ENCODE data around the gene PDXDC1.
"Not testable (repeated sequence)": the region's sequence is repeated elsewhere in the genome, so short reads cannot be mapped to it uniquely, and the experiment has no call there.

Gene PDXDC1

GRCh38 chr16:14978281-14978680 lies 3.5 kb downstream of the PDXDC1 start:
- DNase-seq (ENCODE audit: low read depth); H3K4me3 ChIP-seq (ENCODE audit: low read length): not testable (repeated sequence)

GRCh38 chr16:14978908-14979307 lies 4.1 kb downstream of the PDXDC1 start:
- not testable (repeated sequence) for H3K4me3 ChIP-seq (ENCODE audit: low read length); DNase-seq (ENCODE audit: low read depth)

- H3K4me3 ChIP-seq (ENCODE audit: low read length); DNase-seq (ENCODE audit: low read depth): not testable (repeated sequence)
Measured at GRCh38 chr16:14981234-14981633, 6.4 kb downstream of the PDXDC1 start.

GRCh38 chr16:14982521-14982920 lies 7.7 kb downstream of the PDXDC1 start:
- not testable (repeated sequence) for DNase-seq (ENCODE audit: low read depth); H3K4me3 ChIP-seq (ENCODE audit: low read length)

DNA sequence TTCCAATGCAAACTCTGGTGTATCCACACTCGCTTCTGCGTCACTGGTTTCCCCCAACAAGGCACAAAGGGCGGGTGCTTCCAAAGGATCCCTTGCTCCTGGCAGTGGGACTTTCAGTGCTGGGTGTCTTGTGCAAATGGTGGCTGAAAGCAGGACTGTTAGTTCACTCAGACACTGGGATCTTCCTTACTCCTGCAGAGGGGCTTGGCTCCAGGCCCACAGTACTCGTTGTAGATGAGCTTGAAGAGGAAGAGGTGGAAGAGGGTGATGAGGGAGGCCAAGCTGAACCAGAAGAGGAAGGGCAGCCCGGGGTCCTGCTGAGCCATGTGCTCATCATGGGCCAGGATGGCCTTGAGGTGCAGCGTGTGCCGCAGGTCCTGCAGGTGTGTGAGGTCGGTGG lies 13.3 kb downstream of the PDXDC1 start:
- not testable (repeated sequence) for H3K4me3 ChIP-seq (ENCODE audit: low read length); DNase-seq (ENCODE audit: low read depth)

DNA sequence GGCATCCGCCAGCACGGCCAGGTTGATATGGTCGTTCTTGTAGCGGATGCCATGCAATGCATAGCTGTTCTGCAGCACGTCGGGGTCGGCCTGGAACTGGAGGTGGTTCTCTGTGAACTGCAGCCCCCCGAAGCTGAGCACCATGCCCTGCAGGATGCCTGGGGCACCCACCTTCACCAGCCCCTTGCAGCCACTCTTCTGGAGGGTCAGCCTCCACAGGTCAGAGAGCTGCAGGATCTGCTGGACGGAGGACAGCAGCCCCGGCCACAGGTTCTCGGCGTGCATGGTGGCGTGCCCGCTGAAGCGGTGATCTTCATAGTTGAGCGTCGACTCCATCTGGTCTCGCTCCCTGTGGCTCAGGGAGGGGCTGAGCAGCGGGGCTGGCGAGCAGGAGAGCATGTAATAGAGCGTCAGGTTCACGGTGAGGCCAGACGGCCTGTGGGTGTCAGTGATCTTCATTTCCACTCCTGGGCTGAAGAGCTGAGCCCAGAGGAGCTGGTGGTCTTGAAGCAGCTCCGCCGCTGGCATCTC lies 13.9 kb downstream of the PDXDC1 start:
- not testable (repeated sequence) for H3K4me3 ChIP-seq (ENCODE audit: low read length); DNase-seq (ENCODE audit: low read depth)

DNA sequence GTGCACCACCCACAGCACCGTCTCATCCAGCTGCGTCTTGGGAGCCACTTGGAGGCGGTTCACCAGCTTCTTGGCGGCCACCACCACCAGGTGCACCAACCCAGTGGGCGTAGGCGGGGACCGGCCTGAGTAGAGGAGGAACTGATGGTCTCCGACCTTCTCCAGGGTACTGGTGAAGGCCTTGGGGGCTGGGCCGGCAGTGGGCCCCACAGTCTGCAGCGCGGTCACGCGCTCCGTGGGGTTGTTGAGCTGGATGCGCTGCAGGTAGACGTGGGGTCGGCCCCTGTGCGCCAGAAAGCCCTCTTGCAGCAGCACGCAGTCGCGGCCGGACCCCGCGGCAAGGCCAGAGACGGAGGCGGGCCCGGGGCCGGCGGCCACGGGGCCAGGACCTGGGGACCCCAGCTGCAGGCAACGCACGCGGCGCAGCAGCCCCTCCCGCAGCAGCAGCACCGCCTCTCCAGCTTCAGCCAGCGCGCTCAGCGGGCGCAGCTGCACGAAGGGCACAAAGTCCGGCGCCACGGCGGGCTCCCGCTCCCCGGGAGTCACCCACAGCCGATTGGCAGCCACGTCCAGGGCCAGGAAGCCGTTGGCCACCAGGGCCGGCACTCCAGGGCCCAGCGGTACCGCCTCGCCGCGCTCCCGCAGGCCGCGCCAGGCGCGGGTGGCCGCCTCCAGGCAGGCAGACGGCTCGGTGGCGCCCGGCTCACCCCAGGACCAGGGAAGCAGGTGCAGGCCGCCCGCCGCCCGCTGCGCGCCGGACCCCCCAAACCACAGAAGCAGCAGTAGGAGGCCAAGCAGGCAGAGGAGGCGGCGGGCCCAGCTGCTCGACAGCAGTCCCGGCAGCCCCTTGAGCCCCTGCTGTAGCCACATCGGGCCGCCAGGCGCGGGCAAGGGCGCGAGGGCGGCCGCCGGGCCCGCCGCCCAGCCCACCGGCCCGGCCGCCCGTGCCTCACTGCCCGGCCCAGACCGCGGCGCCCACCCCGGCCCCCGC lies 14.8 kb downstream of the PDXDC1 start:
- H3K4me3 ChIP-seq (ENCODE audit: low read length); DNase-seq (ENCODE audit: low read depth): not testable (repeated sequence)

DNA sequence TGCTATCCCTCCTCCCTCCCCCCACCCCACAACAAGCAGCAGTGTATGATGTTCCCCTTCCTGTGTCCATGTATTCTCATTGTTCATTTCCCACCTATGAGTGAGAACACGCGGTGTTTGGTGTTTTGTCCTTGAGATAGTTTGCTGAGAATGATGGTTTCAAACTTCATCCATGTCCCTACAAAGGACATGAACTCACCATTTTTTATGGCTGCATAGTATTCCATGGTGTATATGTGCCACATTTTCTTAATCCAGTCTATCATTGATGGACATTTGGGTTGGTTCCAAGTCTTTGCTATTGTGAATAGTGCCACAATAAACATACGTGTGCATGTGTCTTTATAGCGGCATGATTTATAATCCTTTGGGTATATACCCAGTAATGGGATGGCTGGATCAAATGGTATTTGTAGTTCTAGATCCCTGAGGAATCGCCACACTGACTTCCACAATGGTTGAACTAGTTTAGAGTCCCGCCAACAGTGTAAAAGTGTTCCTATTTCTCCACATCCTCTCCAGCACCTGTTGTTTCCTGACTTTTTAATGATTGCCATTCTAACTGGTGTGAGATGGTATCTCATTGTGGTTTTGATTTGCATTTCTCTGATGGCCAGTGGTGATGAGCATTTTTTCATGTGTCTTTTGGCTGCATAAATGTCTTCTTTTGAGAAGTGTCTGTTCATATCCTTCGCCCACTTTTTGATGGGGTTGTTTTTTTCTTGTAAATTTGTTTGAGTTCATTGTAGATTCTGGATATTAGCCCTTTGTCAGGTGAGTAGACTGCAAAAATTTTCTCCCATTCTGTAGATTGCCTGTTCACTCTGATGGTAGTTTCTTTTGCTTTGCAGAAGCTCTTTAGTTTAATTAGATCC lies 18.7 kb downstream of the PDXDC1 start:
- not testable (repeated sequence) for DNase-seq (ENCODE audit: low read depth); H3K4me3 ChIP-seq (ENCODE audit: low read length)

GRCh38 chr16:14996702-14997101 lies 21.9 kb downstream of the PDXDC1 start:
- not testable (repeated sequence) for H3K4me3 ChIP-seq (ENCODE audit: low read length); DNase-seq (ENCODE audit: low read depth)

GRCh38 chr16:14998300-14998699 lies 23.5 kb downstream of the PDXDC1 start:
- H3K4me3 ChIP-seq (ENCODE audit: low read length); DNase-seq (ENCODE audit: low read depth): not testable (repeated sequence)

- not testable (repeated sequence) for H3K4me3 ChIP-seq (ENCODE audit: low read length); DNase-seq (ENCODE audit: low read depth)
Measured at GRCh38 chr16:14999845-15000244, 25.0 kb downstream of the PDXDC1 start.

- DNase-seq (ENCODE audit: low read depth); H3K4me3 ChIP-seq (ENCODE audit: low read length): not testable (repeated sequence)
Measured at GRCh38 chr16:15002448-15002847, 27.6 kb downstream of the PDXDC1 start.

- not testable (repeated sequence) for DNase-seq (ENCODE audit: low read depth); H3K4me3 ChIP-seq (ENCODE audit: low read length)
Measured at GRCh38 chr16:15005357-15006132, 30.7 kb downstream of the PDXDC1 start.

DNA sequence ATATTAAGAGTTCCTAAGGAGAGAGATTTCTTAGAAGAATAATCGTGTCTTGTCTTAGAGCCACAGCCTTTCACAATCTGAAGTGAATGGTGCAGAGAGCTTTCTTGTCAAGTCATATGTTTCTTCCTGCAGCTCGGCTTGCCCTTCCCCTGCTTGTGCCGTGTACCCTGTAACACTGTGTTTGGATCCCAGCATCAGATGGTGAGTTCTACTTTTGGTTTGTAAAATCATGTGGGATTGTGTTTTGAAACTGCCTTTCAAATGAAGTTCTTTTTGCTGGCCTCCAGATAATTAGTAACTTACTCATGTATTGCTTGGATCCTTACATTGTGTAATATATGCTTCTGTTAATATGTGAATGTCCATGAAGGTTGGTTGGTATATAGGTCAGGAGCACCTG lies 33.8 kb downstream of the PDXDC1 start:
- not testable (repeated sequence) for DNase-seq (ENCODE audit: low read depth); H3K4me3 ChIP-seq (ENCODE audit: low read length)

DNA sequence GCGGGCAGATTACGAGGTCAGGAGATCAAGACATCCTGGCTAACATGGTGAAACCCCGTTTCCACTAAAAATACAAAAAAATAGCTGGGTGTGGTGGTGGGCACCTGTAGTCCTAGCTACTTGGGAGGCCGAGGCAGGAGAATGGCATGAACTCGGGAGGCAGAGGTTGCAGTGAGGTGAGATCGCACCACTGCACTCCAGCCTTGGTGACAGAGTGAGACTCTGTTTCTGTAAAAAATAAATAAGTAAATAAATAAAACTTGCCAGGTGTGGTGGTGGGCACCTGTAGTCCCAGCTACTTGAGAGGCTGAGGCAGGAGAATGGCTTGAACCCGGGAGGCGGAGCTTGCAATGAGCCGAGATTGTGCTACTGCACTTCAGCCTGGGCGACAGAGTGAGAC lies 38.1 kb downstream of the PDXDC1 start:
- not testable (repeated sequence) for H3K4me3 ChIP-seq (ENCODE audit: low read length); DNase-seq (ENCODE audit: low read depth)

GRCh38 chr16:15015671-15016070 lies 40.8 kb downstream of the PDXDC1 start:
- DNase-seq (ENCODE audit: low read depth); H3K4me3 ChIP-seq (ENCODE audit: low read length): not testable (repeated sequence)

GRCh38 chr16:15016354-15016753 lies 41.5 kb downstream of the PDXDC1 start:
- DNase-seq (ENCODE audit: low read depth); H3K4me3 ChIP-seq (ENCODE audit: low read length): not testable (repeated sequence)

- peak; percentile 69 for DNase-seq (ENCODE audit: low read depth)
Measured at GRCh38 chr16:15016951-15017580, 42.2 kb downstream of the PDXDC1 start.

DNA sequence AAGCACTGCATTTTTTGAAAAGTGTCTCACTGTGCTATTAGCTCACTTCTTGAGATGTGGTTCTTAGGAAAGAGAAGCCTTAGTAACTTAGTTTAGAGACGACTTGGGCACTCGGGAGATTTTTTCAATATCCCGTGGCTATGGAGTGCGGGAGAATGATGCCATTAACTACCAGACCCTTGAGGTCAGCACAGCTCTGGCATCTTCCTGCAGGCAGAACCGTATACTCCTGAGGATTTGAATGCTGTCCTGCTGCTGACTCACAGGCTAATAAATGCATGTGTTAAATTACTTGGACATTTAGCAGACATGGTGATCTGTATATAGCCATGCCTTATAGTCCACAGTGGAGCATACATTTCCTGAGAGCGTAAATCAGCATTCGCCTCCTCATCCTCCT lies 46.6 kb downstream of the PDXDC1 start:
- not testable (repeated sequence) for H3K4me3 ChIP-seq (ENCODE audit: low read length)
- peak; percentile 75 for DNase-seq (ENCODE audit: low read depth)

More at GRCh38 chr16:15016951-15017580, 42.2 kb downstream of the PDXDC1 start:
- not testable (repeated sequence) for H3K4me3 ChIP-seq (ENCODE audit: low read length)
